Measurements from ENCODE around the gene KIF27.

Gene KIF27, protein sequence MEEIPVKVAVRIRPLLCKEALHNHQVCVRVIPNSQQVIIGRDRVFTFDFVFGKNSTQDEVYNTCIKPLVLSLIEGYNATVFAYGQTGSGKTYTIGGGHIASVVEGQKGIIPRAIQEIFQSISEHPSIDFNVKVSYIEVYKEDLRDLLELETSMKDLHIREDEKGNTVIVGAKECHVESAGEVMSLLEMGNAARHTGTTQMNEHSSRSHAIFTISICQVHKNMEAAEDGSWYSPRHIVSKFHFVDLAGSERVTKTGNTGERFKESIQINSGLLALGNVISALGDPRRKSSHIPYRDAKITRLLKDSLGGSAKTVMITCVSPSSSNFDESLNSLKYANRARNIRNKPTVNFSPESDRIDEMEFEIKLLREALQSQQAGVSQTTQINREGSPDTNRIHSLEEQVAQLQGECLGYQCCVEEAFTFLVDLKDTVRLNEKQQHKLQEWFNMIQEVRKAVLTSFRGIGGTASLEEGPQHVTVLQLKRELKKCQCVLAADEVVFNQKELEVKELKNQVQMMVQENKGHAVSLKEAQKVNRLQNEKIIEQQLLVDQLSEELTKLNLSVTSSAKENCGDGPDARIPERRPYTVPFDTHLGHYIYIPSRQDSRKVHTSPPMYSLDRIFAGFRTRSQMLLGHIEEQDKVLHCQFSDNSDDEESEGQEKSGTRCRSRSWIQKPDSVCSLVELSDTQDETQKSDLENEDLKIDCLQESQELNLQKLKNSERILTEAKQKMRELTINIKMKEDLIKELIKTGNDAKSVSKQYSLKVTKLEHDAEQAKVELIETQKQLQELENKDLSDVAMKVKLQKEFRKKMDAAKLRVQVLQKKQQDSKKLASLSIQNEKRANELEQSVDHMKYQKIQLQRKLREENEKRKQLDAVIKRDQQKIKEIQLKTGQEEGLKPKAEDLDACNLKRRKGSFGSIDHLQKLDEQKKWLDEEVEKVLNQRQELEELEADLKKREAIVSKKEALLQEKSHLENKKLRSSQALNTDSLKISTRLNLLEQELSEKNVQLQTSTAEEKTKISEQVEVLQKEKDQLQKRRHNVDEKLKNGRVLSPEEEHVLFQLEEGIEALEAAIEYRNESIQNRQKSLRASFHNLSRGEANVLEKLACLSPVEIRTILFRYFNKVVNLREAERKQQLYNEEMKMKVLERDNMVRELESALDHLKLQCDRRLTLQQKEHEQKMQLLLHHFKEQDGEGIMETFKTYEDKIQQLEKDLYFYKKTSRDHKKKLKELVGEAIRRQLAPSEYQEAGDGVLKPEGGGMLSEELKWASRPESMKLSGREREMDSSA (N-terminal part only)

DNA sequence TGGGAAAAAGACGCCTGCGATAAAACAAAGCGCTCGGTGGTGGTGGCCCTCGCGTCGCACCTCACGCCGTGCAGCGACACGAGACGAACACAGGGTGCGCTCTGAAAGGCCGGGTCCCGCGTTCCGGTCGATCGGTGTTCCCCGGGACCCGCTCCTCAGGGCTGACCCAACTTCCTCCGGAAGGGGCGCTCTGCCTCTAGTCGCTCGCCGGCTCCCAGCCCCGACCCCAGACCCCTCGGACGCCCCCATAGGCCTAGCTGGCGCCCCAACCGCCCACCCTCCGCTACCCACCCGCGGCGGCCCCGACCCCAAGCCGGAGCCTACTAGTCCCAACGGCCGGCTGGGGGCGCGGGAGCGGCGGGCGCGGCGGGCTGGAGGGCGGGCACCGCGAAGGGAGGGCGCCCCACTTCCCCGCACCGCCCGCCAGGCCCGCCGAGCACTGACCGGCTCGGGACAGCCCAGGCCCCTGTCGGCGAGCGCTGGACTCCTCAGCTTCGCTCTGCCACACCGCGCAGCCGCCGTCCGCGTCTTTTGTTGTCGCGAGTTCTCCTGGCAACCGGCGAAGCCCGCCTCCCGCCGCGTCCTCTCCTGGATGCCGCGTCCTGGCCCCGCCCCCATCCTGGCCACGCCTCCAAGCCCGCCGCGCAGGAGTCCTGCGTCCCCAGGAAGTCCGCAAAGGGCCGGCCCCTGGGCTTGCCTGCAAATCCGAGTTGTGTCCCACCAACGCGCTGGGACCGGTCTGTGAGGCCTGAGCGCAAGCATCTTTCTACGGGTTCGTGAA, at the start of gene KIF27:
Gene KIF27 (minus strand): TSS at position 506 of the 781 bp plus-strand sequence. CDS start 5,841 bp downstream, outside the sequence.
- peak; percentile 87 for DNase-seq (ENCODE audit: low read depth)
- H3K4me3 ChIP-seq (ENCODE audit: low read depth, low read length), result peak within 1 kb of the TSS; percentile 59
- TF ChIP-seq, protein P1, sequence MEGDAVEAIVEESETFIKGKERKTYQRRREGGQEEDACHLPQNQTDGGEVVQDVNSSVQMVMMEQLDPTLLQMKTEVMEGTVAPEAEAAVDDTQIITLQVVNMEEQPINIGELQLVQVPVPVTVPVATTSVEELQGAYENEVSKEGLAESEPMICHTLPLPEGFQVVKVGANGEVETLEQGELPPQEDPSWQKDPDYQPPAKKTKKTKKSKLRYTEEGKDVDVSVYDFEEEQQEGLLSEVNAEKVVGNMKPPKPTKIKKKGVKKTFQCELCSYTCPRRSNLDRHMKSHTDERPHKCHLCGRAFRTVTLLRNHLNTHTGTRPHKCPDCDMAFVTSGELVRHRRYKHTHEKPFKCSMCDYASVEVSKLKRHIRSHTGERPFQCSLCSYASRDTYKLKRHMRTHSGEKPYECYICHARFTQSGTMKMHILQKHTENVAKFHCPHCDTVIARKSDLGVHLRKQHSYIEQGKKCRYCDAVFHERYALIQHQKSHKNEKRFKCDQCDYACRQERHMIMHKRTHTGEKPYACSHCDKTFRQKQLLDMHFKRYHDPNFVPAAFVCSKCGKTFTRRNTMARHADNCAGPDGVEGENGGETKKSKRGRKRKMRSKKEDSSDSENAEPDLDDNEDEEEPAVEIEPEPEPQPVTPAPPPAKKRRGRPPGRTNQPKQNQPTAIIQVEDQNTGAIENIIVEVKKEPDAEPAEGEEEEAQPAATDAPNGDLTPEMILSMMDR (IDR thresholded peaks at IDR 0.05; ENCODE audit: control insufficient read depth, extremely low read depth, insufficient read depth), result peak; percentile 34

DNA sequence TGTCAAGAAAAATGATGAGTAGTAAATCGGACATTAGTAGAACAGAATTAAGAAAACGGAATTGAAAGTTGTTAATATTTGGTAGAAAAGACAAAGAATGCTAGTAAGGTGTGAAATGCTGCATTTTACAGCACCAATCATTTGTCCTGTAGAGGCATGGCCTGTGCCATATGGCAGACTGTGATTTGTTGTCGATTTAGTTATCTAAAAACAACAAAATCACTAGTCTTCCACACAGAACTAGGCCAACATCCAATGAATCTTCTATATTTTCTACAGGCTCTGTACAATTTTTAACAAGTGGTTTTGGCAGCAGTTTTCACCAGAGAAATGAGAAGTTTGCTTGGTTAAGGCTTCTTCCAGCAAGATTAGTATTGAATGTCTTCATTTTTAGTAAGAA, 48.4 kb upstream of the KIF27 start:
- TF ChIP-seq, protein P1 (IDR thresholded peaks at IDR 0.05; ENCODE audit: control insufficient read depth, extremely low read depth, insufficient read depth), result no peak
- no peak for DNase-seq (ENCODE audit: low read depth)
- H3K4me3 ChIP-seq (ENCODE audit: low read depth, low read length), result no peak overlapping the region

DNA sequence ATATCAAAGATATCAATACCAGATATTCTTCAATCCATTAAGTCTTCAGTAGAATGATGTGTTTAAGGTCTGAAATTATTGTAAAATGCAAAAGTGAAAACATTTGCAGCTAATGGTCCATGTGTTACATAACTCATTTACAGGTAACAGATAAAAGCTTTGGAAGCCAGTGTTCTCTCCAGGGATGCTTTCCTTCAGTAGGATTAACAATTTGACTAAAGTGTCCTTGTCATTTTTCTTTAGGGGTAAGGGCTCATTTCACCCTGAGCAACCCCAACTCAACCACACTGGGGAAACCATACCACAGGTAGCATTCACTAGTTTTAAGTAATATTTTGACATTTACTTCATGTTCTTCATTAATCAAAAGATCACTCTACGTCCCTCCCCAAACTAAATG, 45.8 kb upstream of the KIF27 start:
- DNase-seq (ENCODE audit: low read depth), result no peak
- TF ChIP-seq, protein P1 (IDR thresholded peaks at IDR 0.05; ENCODE audit: control insufficient read depth, extremely low read depth, insufficient read depth), result no peak
- H3K4me3 ChIP-seq (ENCODE audit: low read depth, low read length), result no peak overlapping the region

DNA sequence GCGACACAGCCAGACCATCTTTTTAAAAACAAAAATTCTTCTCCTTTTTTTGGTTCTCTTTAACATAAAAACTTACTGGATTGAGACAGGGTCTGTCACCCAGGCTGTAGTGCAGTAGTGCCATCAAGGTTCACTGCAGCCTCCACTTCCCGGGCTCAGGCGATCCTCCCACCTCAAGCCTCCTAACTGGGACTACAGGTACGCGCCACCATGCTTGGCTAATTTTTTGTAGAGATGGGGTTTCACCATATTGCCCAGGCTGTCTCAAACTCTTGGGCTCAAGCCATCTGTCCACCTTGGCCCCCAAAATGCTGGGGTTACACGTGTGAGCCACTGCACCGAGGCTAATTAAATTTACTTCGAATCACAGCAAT, 45.0 kb upstream of the KIF27 start:
- no peak for DNase-seq (ENCODE audit: low read depth)
- H3K4me3 ChIP-seq (ENCODE audit: low read depth, low read length), result no peak overlapping the region
- TF ChIP-seq, protein P1 (IDR thresholded peaks at IDR 0.05; ENCODE audit: control insufficient read depth, extremely low read depth, insufficient read depth), result no peak

DNA sequence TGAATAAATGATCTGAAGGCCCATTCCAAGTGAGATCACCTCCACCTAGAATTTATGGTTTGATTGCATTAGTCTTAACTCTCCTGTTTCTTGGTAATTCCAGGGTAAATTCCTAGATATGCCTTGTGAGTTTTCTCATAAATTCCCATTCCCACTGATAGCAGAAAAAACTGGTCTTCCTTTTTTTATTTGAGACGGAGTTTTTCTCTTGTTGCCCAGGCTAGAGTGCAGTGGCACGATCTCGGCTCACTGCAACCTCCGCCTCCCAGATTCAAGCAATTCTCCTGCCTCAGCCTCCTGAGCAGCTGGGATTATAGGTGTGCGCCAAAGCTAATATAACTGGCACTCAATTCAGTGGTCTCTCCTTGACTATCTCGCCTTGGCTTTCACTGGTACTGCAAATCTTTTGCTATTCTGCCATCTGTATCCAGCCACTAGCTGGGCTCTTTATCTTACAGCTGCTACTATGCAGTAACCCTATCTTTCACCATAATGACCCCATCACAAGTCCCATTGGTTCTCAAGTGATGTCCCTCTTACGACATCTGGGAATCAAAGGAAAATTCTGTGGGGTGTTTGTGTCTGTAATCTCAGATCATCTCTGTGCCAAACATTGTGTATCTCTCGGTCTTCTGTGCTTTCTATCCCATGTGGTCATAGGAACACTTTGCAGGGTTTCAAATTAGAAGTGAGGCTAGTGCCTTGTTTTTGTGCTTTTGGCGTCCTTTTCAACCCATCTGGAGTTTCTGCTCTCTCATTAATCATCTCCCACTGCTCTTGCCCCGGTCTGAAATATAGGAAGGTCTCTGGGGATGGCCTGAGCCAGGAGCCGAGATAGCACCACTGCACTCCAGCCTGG, 44.3 kb upstream of the KIF27 start:
- no peak overlapping the region for H3K4me3 ChIP-seq (ENCODE audit: low read depth, low read length)
- TF ChIP-seq, protein P1 (IDR thresholded peaks at IDR 0.05; ENCODE audit: control insufficient read depth, extremely low read depth, insufficient read depth), result no peak
- DNase-seq (ENCODE audit: low read depth), result no peak
